Activated T-helper 1 cell treated with anti-CD3 and anti-CD28 coated beads, Interleukin-12 subunit alpha, Interleukin-12 subunit beta, Interleukin-2, Interleukin-4 antibody, amounts not matched to agents 30 ng/mL and 10 ng/mL and 1 ng/mL, durations not matched to agents 14 hours and 24 hours and 36 hours (primary cell): Measurements from ENCODE around the gene IRF7. TPM values are rescaled to one million over a fixed set of nuclear protein-coding genes. Genes with fewer than 3 reads are reported as not detected.

ENCODE experiments used
- DNase-seq: peaks from one replicate; pipeline ENCODE4 v3.0.0; 2021; ENCODE audit warnings: low spot score
- H3K27ac Mint-ChIP-seq: one replicate; pipeline ENCODE4 v1.8.0; 2021; ENCODE audit warnings: mild to moderate bottlenecking, mixed read lengths
- H3K27me3 Mint-ChIP-seq: one replicate; pipeline ENCODE4 v1.8.0; 2022; ENCODE audit warnings: mild to moderate bottlenecking, moderate library complexity, mixed read lengths; ENCODE audit not compliant: insufficient read depth
- H3K36me3 Mint-ChIP-seq: one replicate; pipeline ENCODE4 v1.8.0; 2021; ENCODE audit warnings: low read depth, mixed read lengths
- H3K4me1 Mint-ChIP-seq: one replicate; pipeline ENCODE4 v1.8.0; 2021; ENCODE audit warnings: low read depth, mixed read lengths
- H3K4me3 Mint-ChIP-seq: one replicate; pipeline ENCODE4 v1.8.0; 2021; ENCODE audit warnings: mild to moderate bottlenecking, moderate library complexity, mixed read lengths
- H3K9me3 Mint-ChIP-seq: one replicate; pipeline ENCODE4 v1.8.0; 2021; ENCODE audit warnings: mixed read lengths
- intact Hi-C: fragments of 100-400 bp; cut with micrococcal nuclease; formaldehyde crosslinking; loops from one replicate; pipeline ENCODE4 v1.15.1; 2024
- total RNA-seq: library from RNA; stranded (reverse); gene quantifications from 2 replicates; pipeline ENCODE4 v1.2.3, GENCODE V29; 2022

IRF7 gene
- total RNA-seq, 1 donor from 2014 or later: 63.1 TPM

GRCh38 chr11:587546-587945 is 28.2 kb downstream of the IRF7 start:
- H3K36me3 Mint-ChIP-seq: peaks cover 32% of the 10 kb centered on the region
- H3K9me3 Mint-ChIP-seq: no peaks in the 10 kb centered on the region
- peak overlapping the region; percentile 99 for H3K27ac Mint-ChIP-seq
- peak overlapping the region; percentile 81 for H3K4me3 Mint-ChIP-seq
- intact Hi-C loops: no loop called here
- no peaks in the 10 kb centered on the region for H3K27me3 Mint-ChIP-seq
- H3K4me1 Mint-ChIP-seq: peaks cover 23% of the 10 kb centered on the region
- DNase-seq: no peak

GRCh38 chr11:586376-587316 is 29.1 kb downstream of the IRF7 start:
- intact Hi-C loops: no loop called here
- peaks cover 23% of the 10 kb centered on the region for H3K4me1 Mint-ChIP-seq
- H3K4me3 Mint-ChIP-seq: no peak overlapping the region
- H3K36me3 Mint-ChIP-seq: peaks cover 31% of the 10 kb centered on the region
- DNase-seq: no peak
- peak overlapping the region; percentile 67 for H3K27ac Mint-ChIP-seq
- no peaks in the 10 kb centered on the region for H3K27me3 Mint-ChIP-seq
- H3K9me3 Mint-ChIP-seq: no peaks in the 10 kb centered on the region

GRCh38 chr11:584287-584686 is 31.5 kb downstream of the IRF7 start:
- Mint-ChIP-seq H3K36me3 (peaks cover 31% of the 10 kb centered on the region), H3K27ac (no peak overlapping the region), H3K4me3 (no peak overlapping the region), H3K9me3 (no peaks in the 10 kb centered on the region), H3K27me3 (no peaks in the 10 kb centered on the region), H3K4me1 (peaks cover 34% of the 10 kb centered on the region)
- DNase-seq: no peak
- intact Hi-C loops: no loop called here

GRCh38 chr11:581752-582151 is 34.0 kb downstream of the IRF7 start:
- Mint-ChIP-seq H3K27ac (no peak overlapping the region), H3K9me3 (no peaks in the 10 kb centered on the region), H3K36me3 (peaks cover 23% of the 10 kb centered on the region), H3K27me3 (no peaks in the 10 kb centered on the region), H3K4me3 (no peak overlapping the region), H3K4me1 (peaks cover 35% of the 10 kb centered on the region)
- intact Hi-C loops: no loop called here
- no peak for DNase-seq

GRCh38 chr11:581342-581741 is 34.4 kb downstream of the IRF7 start:
- Mint-ChIP-seq H3K36me3 (peaks cover 20% of the 10 kb centered on the region), H3K27ac (peak overlapping the region; percentile 26), H3K9me3 (no peaks in the 10 kb centered on the region), H3K4me3 (peak overlapping the region; percentile 48), H3K27me3 (no peaks in the 10 kb centered on the region), H3K4me1 (peaks cover 32% of the 10 kb centered on the region)
- intact Hi-C loops: no loop called here
- no peak for DNase-seq

- Mint-ChIP-seq H3K4me1 (peaks cover 31% of the 10 kb centered on the region), H3K9me3 (no peaks in the 10 kb centered on the region), H3K27me3 (peaks cover 3% of the 10 kb centered on the region), H3K36me3 (peaks cover 16% of the 10 kb centered on the region), H3K27ac (no peak overlapping the region), H3K4me3 (no peak overlapping the region)
- DNase-seq: no peak
- intact Hi-C loops: loop anchor here (5.0 kb wide), 2 partner anchors 313 to 373 kb away; partner anchors contain the start of genes BET1L and RIC8A
Observed at GRCh38 chr11:579830-580601, 35.7 kb downstream of the IRF7 start.

GRCh38 chr11:578276-579035 is 37.3 kb downstream of the IRF7 start:
- H3K27me3 Mint-ChIP-seq: peaks cover 14% of the 10 kb centered on the region
- intact Hi-C loops: loop anchor here (5.0 kb wide), 2 partner anchors 311 to 371 kb away; partner anchors contain the start of genes BET1L and RIC8A
- no peaks in the 10 kb centered on the region for H3K9me3 Mint-ChIP-seq
- peaks cover 43% of the 10 kb centered on the region for H3K4me1 Mint-ChIP-seq
- H3K36me3 Mint-ChIP-seq: peaks cover 15% of the 10 kb centered on the region
- peak overlapping the region; percentile 4 for H3K27ac Mint-ChIP-seq
- peak overlapping the region; percentile 94 for H3K4me3 Mint-ChIP-seq
- DNase-seq: no peak

- Mint-ChIP-seq H3K4me1 (peaks cover 43% of the 10 kb centered on the region), H3K4me3 (peak overlapping the region; percentile 94), H3K27me3 (peaks cover 15% of the 10 kb centered on the region), H3K9me3 (no peaks in the 10 kb centered on the region), H3K27ac (peak overlapping the region; percentile 59), H3K36me3 (peaks cover 14% of the 10 kb centered on the region)
- intact Hi-C loops: loop anchor here (5.0 kb wide), 2 partner anchors 310 to 370 kb away; partner anchors contain the start of genes BET1L and RIC8A
- no peak for DNase-seq
Observed at GRCh38 chr11:577611-577894, 38.2 kb downstream of the IRF7 start.

GRCh38 chr11:576811-577610 is 38.7 kb downstream of the IRF7 start:
- H3K4me1 Mint-ChIP-seq: peaks cover 43% of the 10 kb centered on the region

GRCh38 chr11:575996-576768 is 39.6 kb downstream of the IRF7 start, which contains the start of gene PHRF1:
Gene PHRF1 (plus strand): TSS chr11:576470. CDS start chr11:581513, 5,043 bp downstream.
- intact Hi-C loops: loop anchor here (1.0 to 5.0 kb wide), 11 partner anchors 8 to 369 kb away; partner anchors contain the start of genes BET1L, DEAF1, LMNTD2 and LRRC56
- peak within 1 kb of the TSS; percentile 100 for H3K27ac Mint-ChIP-seq

More at GRCh38 chr11:576811-577610, 38.7 kb downstream of the IRF7 start:
- H3K36me3 Mint-ChIP-seq: peaks cover 14% of the 10 kb centered on the region
- H3K9me3 Mint-ChIP-seq: no peaks in the 10 kb centered on the region
- peak overlapping the region; percentile 94 for H3K4me3 Mint-ChIP-seq
- no peak for DNase-seq
- H3K27ac Mint-ChIP-seq: peak overlapping the region; percentile 59
- peaks cover 15% of the 10 kb centered on the region for H3K27me3 Mint-ChIP-seq
- intact Hi-C loops: loop anchor here (1.0 to 5.0 kb wide), 9 partner anchors 9 to 370 kb away; partner anchors contain the start of genes BET1L, DEAF1, LRRC56 and RIC8A

More at GRCh38 chr11:575996-576768, 39.6 kb downstream of the IRF7 start, which contains the start of gene PHRF1:
- Mint-ChIP-seq H3K27me3 (peaks cover 15% of the 10 kb centered on the region), H3K4me3 (peak within 1 kb of the TSS; percentile 94), H3K9me3 (no peaks in the 10 kb centered on the region), H3K36me3 (peaks cover 6% of the 10 kb centered on the region), H3K4me1 (peaks cover 41% of the 10 kb centered on the region)
- peak; percentile 91 for DNase-seq
